Measurements from ENCODE around the gene ACTL6B. TPM values are rescaled to one million over a fixed set of nuclear protein-coding genes. Genes with fewer than 3 reads are reported as not detected.

The ACTL6B gene
- polyA plus RNA-seq, 1 donor from 2014 or later: 339 TPM

DNA sequence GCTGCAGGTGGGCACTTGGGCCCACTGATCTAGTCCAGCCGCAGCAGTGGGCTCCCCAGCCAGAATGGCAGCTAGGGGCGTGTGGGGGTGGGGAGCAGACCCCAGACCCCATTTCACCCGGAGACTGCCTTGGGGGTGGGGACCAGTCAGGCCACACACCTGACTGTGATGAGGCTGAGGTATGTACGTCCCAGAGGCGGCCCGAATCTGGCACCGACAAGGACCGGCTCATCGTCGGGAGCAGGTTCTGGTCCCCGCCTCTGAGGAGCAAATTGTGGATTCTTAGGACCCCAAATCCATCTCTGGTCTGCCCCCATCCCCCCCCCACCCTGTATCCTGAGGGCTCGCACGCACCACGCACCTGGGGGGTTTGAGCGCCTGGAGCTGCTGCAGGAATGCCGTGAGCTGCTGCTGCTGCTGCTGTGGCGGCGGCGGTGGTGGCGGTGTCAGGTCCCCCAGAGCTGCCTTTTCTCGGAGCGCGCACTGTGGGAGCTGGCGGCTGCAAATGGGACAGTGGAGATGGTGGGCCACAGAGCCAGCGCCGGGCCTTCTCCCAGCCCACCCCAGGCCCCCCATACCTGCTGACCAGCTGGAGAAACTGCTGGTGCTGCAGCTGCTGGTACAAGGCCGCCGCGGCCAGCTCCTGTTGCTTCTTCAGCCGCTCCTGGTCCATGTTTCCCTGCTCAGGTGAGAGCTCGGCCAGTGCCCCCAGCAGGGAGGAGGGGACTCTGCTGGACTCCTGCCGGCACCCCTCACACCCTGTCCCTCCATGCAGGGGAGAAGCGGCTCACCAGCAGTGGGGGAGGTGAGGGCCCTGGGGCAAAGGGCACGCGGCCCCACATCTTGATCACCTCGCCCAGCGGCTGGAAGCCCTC, 27.6 kb upstream of the ACTL6B start:
- Histone ChIP-seq H3K9me2 (ENCODE audit: insufficient read depth, low read length) (no peaks in the 10 kb centered on the region), H3K9me3 (ENCODE audit: low read length) (no peaks in the 10 kb centered on the region), H3K27ac (ENCODE audit: low read length) (no peak overlapping the region), H3K79me2 (replicated peaks; ENCODE audit: insufficient read depth, low read length) (peaks cover 5% of the 10 kb centered on the region), H3K9ac (ENCODE audit: low read length) (no peak overlapping the region), H3K4me3 (ENCODE audit: low read length) (no peak overlapping the region), H3K36me3 (ENCODE audit: insufficient read depth, low read length) (no peaks in the 10 kb centered on the region), H2AFZ (ENCODE audit: low read depth, low read length) (no peak overlapping the region), H3K4me2 (ENCODE audit: low read length) (no peak overlapping the region), H3F3A (ENCODE audit: insufficient read depth, low read length, poor library complexity, severe bottlenecking) (no peaks in the 10 kb centered on the region), H4K20me1 (ENCODE audit: insufficient read depth) (no peaks in the 10 kb centered on the region), H3K27me3 (ENCODE audit: insufficient read depth, low read depth, low read length) (no peaks in the 10 kb centered on the region)
- no peak for TF ChIP-seq TAF1 (IDR thresholded peaks at IDR 0.05; ENCODE audit: low read depth)
- no peak for TF ChIP-seq REST (IDR thresholded peaks at IDR 0.05; ENCODE audit: borderline replicate concordance)
- no peak for TF ChIP-seq SMC3 (conservative IDR thresholded peaks at IDR 0.05; ENCODE audit: poor library complexity)
- no peak for TF ChIP-seq MXI1 (conservative IDR thresholded peaks at IDR 0.05; ENCODE audit: poor library complexity, severe bottlenecking)
- no peak for TF ChIP-seq EP300 (conservative IDR thresholded peaks at IDR 0.05; ENCODE audit: poor library complexity, severe bottlenecking)
- TF ChIP-seq EZH2 (IDR thresholded peaks at IDR 0.05; ENCODE audit: borderline replicate concordance, insufficient read depth, low read length, poor library complexity, severe bottlenecking): no peak
- TF ChIP-seq, protein P1, sequence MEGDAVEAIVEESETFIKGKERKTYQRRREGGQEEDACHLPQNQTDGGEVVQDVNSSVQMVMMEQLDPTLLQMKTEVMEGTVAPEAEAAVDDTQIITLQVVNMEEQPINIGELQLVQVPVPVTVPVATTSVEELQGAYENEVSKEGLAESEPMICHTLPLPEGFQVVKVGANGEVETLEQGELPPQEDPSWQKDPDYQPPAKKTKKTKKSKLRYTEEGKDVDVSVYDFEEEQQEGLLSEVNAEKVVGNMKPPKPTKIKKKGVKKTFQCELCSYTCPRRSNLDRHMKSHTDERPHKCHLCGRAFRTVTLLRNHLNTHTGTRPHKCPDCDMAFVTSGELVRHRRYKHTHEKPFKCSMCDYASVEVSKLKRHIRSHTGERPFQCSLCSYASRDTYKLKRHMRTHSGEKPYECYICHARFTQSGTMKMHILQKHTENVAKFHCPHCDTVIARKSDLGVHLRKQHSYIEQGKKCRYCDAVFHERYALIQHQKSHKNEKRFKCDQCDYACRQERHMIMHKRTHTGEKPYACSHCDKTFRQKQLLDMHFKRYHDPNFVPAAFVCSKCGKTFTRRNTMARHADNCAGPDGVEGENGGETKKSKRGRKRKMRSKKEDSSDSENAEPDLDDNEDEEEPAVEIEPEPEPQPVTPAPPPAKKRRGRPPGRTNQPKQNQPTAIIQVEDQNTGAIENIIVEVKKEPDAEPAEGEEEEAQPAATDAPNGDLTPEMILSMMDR (IDR thresholded peaks at IDR 0.05; ENCODE audit: poor library complexity, severe bottlenecking): no peak
- TF ChIP-seq POLR2AphosphoS5 (IDR thresholded peaks at IDR 0.05): no peak
- TF ChIP-seq RAD21 (conservative IDR thresholded peaks at IDR 0.05): no peak

GRCh38 chr7:100682991-100683658, 26.9 kb upstream of the ACTL6B start:
- Histone ChIP-seq H4K20me1 (ENCODE audit: insufficient read depth) (no peaks in the 10 kb centered on the region), H3K9me3 (ENCODE audit: low read length) (no peaks in the 10 kb centered on the region), H3K27me3 (ENCODE audit: insufficient read depth, low read depth, low read length) (no peaks in the 10 kb centered on the region), H3K9me2 (ENCODE audit: insufficient read depth, low read length) (no peaks in the 10 kb centered on the region), H3K4me3 (ENCODE audit: low read length) (no peak overlapping the region), H3K79me2 (replicated peaks; ENCODE audit: insufficient read depth, low read length) (no peaks in the 10 kb centered on the region), H3K4me2 (ENCODE audit: low read length) (no peak overlapping the region), H3K27ac (ENCODE audit: low read length) (no peak overlapping the region), H2AFZ (ENCODE audit: low read depth, low read length) (no peak overlapping the region), H3K9ac (ENCODE audit: low read length) (no peak overlapping the region), H3F3A (ENCODE audit: insufficient read depth, low read length, poor library complexity, severe bottlenecking) (no peaks in the 10 kb centered on the region), H3K36me3 (ENCODE audit: insufficient read depth, low read length) (no peaks in the 10 kb centered on the region)
- TF ChIP-seq, protein P1 (IDR thresholded peaks at IDR 0.05; ENCODE audit: poor library complexity, severe bottlenecking): no peak
- TF ChIP-seq EP300 (conservative IDR thresholded peaks at IDR 0.05; ENCODE audit: poor library complexity, severe bottlenecking): no peak
- no peak for TF ChIP-seq POLR2AphosphoS5 (IDR thresholded peaks at IDR 0.05)
- no peak for TF ChIP-seq SMC3 (conservative IDR thresholded peaks at IDR 0.05; ENCODE audit: poor library complexity)

All from neural cell (in vitro differentiated cells).